NCI-H526 (cell line): Measurements from ENCODE around the gene ZHX3.
A peak's percentile ranks its signal among the peaks of the same experiment; 100 is the strongest.

Experiments used
- DNase-seq, 2 experiments: peaks; one replicate each; lab custom pipeline; 2025; lab: John Stamatoyannopoulos, UW

The ZHX3 gene

GRCh38 chr20:41352666-41353065 is 35.1 kb upstream of the ZHX3 start:
- peak in 1 of 2 experiments; percentile 22 for DNase-seq

GRCh38 chr20:41352106-41352505 is 34.6 kb upstream of the ZHX3 start:
- peak; percentile 20 to 49 for DNase-seq

GRCh38 chr20:41350408-41350962 is 33.0 kb upstream of the ZHX3 start:
- no peak for DNase-seq

GRCh38 chr20:41349943-41350342 is 32.4 kb upstream of the ZHX3 start:
- no peak for DNase-seq

GRCh38 chr20:41349266-41349665 is 31.7 kb upstream of the ZHX3 start:
- DNase-seq, result no peak

GRCh38 chr20:41348430-41349172 is 31.1 kb upstream of the ZHX3 start:
- DNase-seq, result no peak

- DNase-seq, result no peak
Measured at GRCh38 chr20:41347523-41348429, 30.2 kb upstream of the ZHX3 start.

- DNase-seq, result no peak
Measured at GRCh38 chr20:41345729-41346067, 28.2 kb upstream of the ZHX3 start.

GRCh38 chr20:41344938-41345728 is 27.6 kb upstream of the ZHX3 start:
- DNase-seq, result no peak

- no peak for DNase-seq
Measured at GRCh38 chr20:41344477-41344876, 26.9 kb upstream of the ZHX3 start.

- DNase-seq, result no peak
Measured at GRCh38 chr20:41342474-41343464, 25.2 kb upstream of the ZHX3 start.

GRCh38 chr20:41340327-41341055 is 23.0 kb upstream of the ZHX3 start, which contains the start of gene LPIN3:
Gene LPIN3 (plus strand): TSS chr20:41340821. CDS start chr20:41345804, 4,983 bp downstream.
- peak; percentile 83 to 97 for DNase-seq

GRCh38 chr20:41339957-41340326 is 22.4 kb upstream of the ZHX3 start:
- DNase-seq, result peak; percentile 88 to 97

- DNase-seq, result no peak
Measured at GRCh38 chr20:41336711-41337492, 19.4 kb upstream of the ZHX3 start.

GRCh38 chr20:41335591-41335990 is 18.1 kb upstream of the ZHX3 start:
- no peak for DNase-seq

GRCh38 chr20:41334443-41335421 is 17.2 kb upstream of the ZHX3 start:
- no peak for DNase-seq

- DNase-seq, result no peak
Measured at GRCh38 chr20:41334036-41334435, 16.5 kb upstream of the ZHX3 start.

GRCh38 chr20:41331731-41332130 is 14.2 kb upstream of the ZHX3 start:
- no peak for DNase-seq
